Spinal cord (tissue), 10 donors: Measurements from ENCODE around the gene AGBL2. TPM values are rescaled to one million over a fixed set of nuclear protein-coding genes. Genes with fewer than 3 reads are reported as not detected.

Experiments used
- DNase-seq, 6 donors: peaks; one replicate each; pipeline versions ENCODE4 v3.0.0 to v3.0.0-alpha.2; 2013 to 2015; ENCODE audit warnings: low spot score in 6 of 6, low read depth in 4 of 6
- H3K27ac ChIP-seq: one replicate; pipeline ENCODE4 v1.5.1; 2013; ENCODE audit warnings: low read depth, low read length, control low read depth
- H3K27me3 ChIP-seq: one replicate; pipeline ENCODE4 v1.6.1; 2013; ENCODE audit warnings: low read length; ENCODE audit not compliant: control insufficient read depth, insufficient read depth
- H3K36me3 ChIP-seq: one replicate; pipeline ENCODE4 v1.6.1; 2013; ENCODE audit warnings: low read length; ENCODE audit not compliant: control insufficient read depth, insufficient read depth
- H3K4me1 ChIP-seq: one replicate; pipeline ENCODE4 v1.6.1; 2013; ENCODE audit warnings: low read length; ENCODE audit not compliant: control insufficient read depth, insufficient read depth
- H3K4me3 ChIP-seq: one replicate; pipeline ENCODE4 v1.5.1; 2013; ENCODE audit warnings: low read depth, low read length, control low read depth
- H3K9me3 ChIP-seq: one replicate; pipeline ENCODE4 v1.6.1; 2013; ENCODE audit warnings: low read length; ENCODE audit not compliant: control insufficient read depth, insufficient read depth
- WGBS: methylation state at CpG from one replicate; pipeline ENCODE4 v1.1.5; 2013; ENCODE audit warnings: missing lambda C conversion rate; ENCODE audit not compliant: insufficient coverage; 5-methylcytosine and 5-hydroxymethylcytosine counted together
- polyA plus RNA-seq, 2 donors: library from polyadenylated mRNA; unstranded; fragments of 120-200 nt; gene quantifications; one replicate each; pipeline ENCODE4 v1.2.1, GENCODE V29; 2013; ENCODE audit not compliant: insufficient read length in 2 of 2
- small RNA-seq: library from RNA; depleted of rRNA; stranded (forward); fragments of <200 nt; gene quantifications from one replicate; pipeline ENCODE3, GENCODE V24; 2014; ENCODE audit warnings: low replicate concordance
- total RNA-seq, 2 donors: library from RNA; depleted of rRNA in 1 of 2; stranded (reverse); fragments of 120-200 nt in 1 of 2; fragments of >200 nt in 1 of 2; gene quantifications; one replicate each; pipeline versions ENCODE4 v1.2.3 to v1.2.4, GENCODE V29; 2013 to 2014
- donor health status: healthy.

AGBL2 gene
- total and polyA plus RNA-seq, 4 donors: 1.5 to 7.7 (median 6.4) TPM

GRCh38 chr11:47616726-47617416 lies 98.3 kb downstream of the AGBL2 start:
- peaks cover 4% of the 10 kb centered on the region for H3K4me1 ChIP-seq
- H3K4me3 ChIP-seq: no peak overlapping the region
- H3K27me3 ChIP-seq: no peaks in the 10 kb centered on the region
- no peaks in the 10 kb centered on the region for H3K9me3 ChIP-seq
- peak in 5 of 6 donors; percentile 46 to 88 (median 57) for DNase-seq
- WGBS: 98% methylated on average over 4 of the region's 10 CpGs
- H3K27ac ChIP-seq: no peak overlapping the region
- H3K36me3 ChIP-seq: peaks cover 31% of the 10 kb centered on the region

GRCh38 chr11:47615249-47615648 lies 99.9 kb downstream of the AGBL2 start:
- Histone ChIP-seq H3K4me3 (no peak overlapping the region), H3K4me1 (peaks cover 4% of the 10 kb centered on the region), H3K27ac (no peak overlapping the region), H3K9me3 (no peaks in the 10 kb centered on the region), H3K36me3 (peaks cover 28% of the 10 kb centered on the region), H3K27me3 (no peaks in the 10 kb centered on the region)
- DNase-seq: no peak

- no peak overlapping the region for H3K4me3 ChIP-seq
- H3K36me3 ChIP-seq: peaks cover 7% of the 10 kb centered on the region
- no peak overlapping the region for H3K27ac ChIP-seq
- H3K9me3 ChIP-seq: no peaks in the 10 kb centered on the region
- DNase-seq: no peak
- WGBS: 83% methylated on average over 4 of the region's 6 CpGs
- H3K27me3 ChIP-seq: no peaks in the 10 kb centered on the region
- H3K4me1 ChIP-seq: peaks cover 13% of the 10 kb centered on the region
Measured at GRCh38 chr11:47611348-47611794, 103.8 kb downstream of the AGBL2 start.

GRCh38 chr11:47609675-47610074 lies 105.5 kb downstream of the AGBL2 start:
- no peak for DNase-seq
- H3K9me3 ChIP-seq: no peaks in the 10 kb centered on the region
- peaks cover 13% of the 10 kb centered on the region for H3K4me1 ChIP-seq
- no peak overlapping the region for H3K27ac ChIP-seq
- H3K4me3 ChIP-seq: no peak overlapping the region
- WGBS: 81% methylated on average over 3 of the region's 3 CpGs
- H3K27me3 ChIP-seq: no peaks in the 10 kb centered on the region
- peaks cover 5% of the 10 kb centered on the region for H3K36me3 ChIP-seq

Small RNA genes lying within 50 kb of the gene (small RNA-seq; reads per million reads assigned to genes)
- not detected for gene RF00019

Other genes with a start within 250 kb of the AGBL2 start
- 100 to 1,000 TPM in 1 of 2 donors, 10 to 100 TPM in 1; 83.0 to 125 TPM for gene CELF1, start 162.2 kb downstream of the AGBL2 start, total RNA-seq
- gene CELF1, start 162.2 kb downstream of the AGBL2 start, polyA plus RNA-seq: 100 to 1,000 TPM; 118 to 168 TPM
- gene PTPMT1, start 149.8 kb downstream of the AGBL2 start, total RNA-seq: 10 to 100 TPM; 41.8 to 78.8 TPM
- 10 to 100 TPM; 77.8 to 83.7 TPM for gene PTPMT1, start 149.8 kb downstream of the AGBL2 start, polyA plus RNA-seq
- 10 to 100 TPM; 22.3 to 31.5 TPM for gene KBTBD4, start 136.4 kb downstream of the AGBL2 start, total RNA-seq
- gene KBTBD4, start 136.4 kb downstream of the AGBL2 start, polyA plus RNA-seq: 10 to 100 TPM; 25.0 to 28.3 TPM
- 100 to 1,000 TPM in 1 of 2 donors, 10 to 100 TPM in 1; 65.0 to 130 TPM for gene NDUFS3, start 136.3 kb downstream of the AGBL2 start, total RNA-seq
- gene NDUFS3, start 136.3 kb downstream of the AGBL2 start, polyA plus RNA-seq: 100 to 1,000 TPM; 167 to 172 TPM
- gene FAM180B, start 128.7 kb downstream of the AGBL2 start, total RNA-seq: 1 to 10 TPM; 1.8 to 2.9 TPM
- gene FAM180B, start 128.7 kb downstream of the AGBL2 start, polyA plus RNA-seq: 1 to 10 TPM; 1.5 to 1.7 TPM
- 10 to 100 TPM; 15.8 to 24.9 TPM for gene C1QTNF4, start 121.0 kb downstream of the AGBL2 start, total RNA-seq
- gene C1QTNF4, start 121.0 kb downstream of the AGBL2 start, polyA plus RNA-seq: 100 to 1,000 TPM; 102 to 113 TPM
- 10 to 100 TPM; 73.0 to 77.9 TPM for gene MTCH2, start 72.8 kb downstream of the AGBL2 start, total RNA-seq
- 100 to 1,000 TPM; 103 to 106 TPM for gene MTCH2, start 72.8 kb downstream of the AGBL2 start, polyA plus RNA-seq
- gene FNBP4, start 52.0 kb upstream of the AGBL2 start, total RNA-seq: 10 to 100 TPM; 92.2 to 95.5 TPM
- 100 to 1,000 TPM in 1 of 2 donors, 10 to 100 TPM in 1; 96.7 to 129 TPM for gene FNBP4, start 52.0 kb upstream of the AGBL2 start, polyA plus RNA-seq
- 10 to 100 TPM; 48.0 to 55.5 TPM for gene NUP160, start 133.0 kb upstream of the AGBL2 start, total RNA-seq
- 10 to 100 TPM; 30.9 to 40.3 TPM for gene NUP160, start 133.0 kb upstream of the AGBL2 start, polyA plus RNA-seq